AG04449 (cell line): ENCODE results near the gene NPTXR.
"Not testable (repeated sequence)": the region's sequence is repeated elsewhere in the genome, so short reads cannot be mapped to it uniquely, and the experiment has no call there.

Source experiments
- CTCF ChIA-PET: fragments of 350-600 bp; formaldehyde crosslinking; extraction: SDS; loops from one replicate; lab custom pipeline; 2021; ENCODE audit warnings: antibody characterized with exemption; lab: Yijun Ruan, JAX
- POLR2A ChIA-PET: fragments of 400-600, 350-600 bp; formaldehyde crosslinking; extraction: SDS; loops from one replicate; lab custom pipeline; 2020; ENCODE audit warnings: antibody characterized with exemption, inconsistent platforms; lab: Yijun Ruan, JAX
- DNase-seq: peaks from one replicate; pipeline ENCODE4 v3.0.0-alpha.2; 2010; ENCODE audit warnings: low read depth, low spot score
- H3K4me3 ChIP-seq: 2 replicates; pipeline ENCODE4 v1.5.1; 2011; ENCODE audit warnings: low read depth, mild to moderate bottlenecking, control low read depth, low read length
- CTCF ChIP-seq: IDR thresholded peaks from one replicate; pipeline ENCODE4 v1.5.1; 2011; ENCODE audit warnings: mild to moderate bottlenecking, moderate library complexity, low read length, control low read depth, inconsistent platforms; ENCODE audit not compliant: insufficient read depth; ENCODE audit errors: missing control alignments

Gene NPTXR

GRCh38 chr22:38817196-38817595 is 26.6 kb downstream of the NPTXR start:
- ChIA-PET POLR2A (no interaction called here), CTCF (no interaction called here)
- H3K4me3 ChIP-seq = no peak overlapping the region
- DNase-seq = no peak
- no peak for TF ChIP-seq CTCF

- POLR2A ChIA-PET = no interaction called here
- no peak for DNase-seq
- no peak overlapping the region for H3K4me3 ChIP-seq
- CTCF ChIA-PET = interaction anchor here (1.0 kb wide), 1 partner anchor 53 kb away, joined by 3 read pairs; no protein-coding TSS in a partner anchor
- no peak for TF ChIP-seq CTCF
Observed at GRCh38 chr22:38815842-38816241, 28.0 kb downstream of the NPTXR start.

- no peak for DNase-seq
- no peak for TF ChIP-seq CTCF
- POLR2A ChIA-PET = no interaction called here
- H3K4me3 ChIP-seq = no peak overlapping the region
- CTCF ChIA-PET = no interaction called here
Observed at GRCh38 chr22:38811241-38811640, 32.6 kb downstream of the NPTXR start.

- POLR2A ChIA-PET = not testable (repeated sequence)
- CTCF ChIA-PET = interaction anchor here (1.3 kb wide), 1 partner anchor 65 kb away, joined by 4 read pairs; no protein-coding TSS in a partner anchor
Observed at GRCh38 chr22:38805041-38805593, 38.7 kb downstream of the NPTXR start.

GRCh38 chr22:38802671-38803121 is 41.1 kb downstream of the NPTXR start:
- DNase-seq = peak; percentile 68
- POLR2A ChIA-PET = interaction anchor here (0.6 kb wide), 1 partner anchor 34 kb away, joined by 3 read pairs; no protein-coding TSS in a partner anchor

More at GRCh38 chr22:38805041-38805593, 38.7 kb downstream of the NPTXR start:
- DNase-seq, H3K4me3 ChIP-seq: not testable (repeated sequence)

GRCh38 chr22:38799265-38800002 is 44.4 kb downstream of the NPTXR start:
- CTCF ChIA-PET = interaction anchor here (1.8 to 2.0 kb wide), 2 partner anchors 30 to 33 kb away, joined by 7 read pairs; no protein-coding TSS in a partner anchor
- no peak for TF ChIP-seq CTCF
- H3K4me3 ChIP-seq = no peak overlapping the region
- POLR2A ChIA-PET = no interaction called here
- DNase-seq = no peak

More at GRCh38 chr22:38802671-38803121, 41.1 kb downstream of the NPTXR start:
- no peak overlapping the region for H3K4me3 ChIP-seq
- CTCF ChIA-PET = interaction anchor here (1.3 to 2.0 kb wide), 3 partner anchors 34 to 67 kb away, joined by 4 to 6 read pairs (median 5); no protein-coding TSS in a partner anchor
- TF ChIP-seq CTCF = no peak
